ENCODE measurements around the gene HIVEP3.

Gene HIVEP3

DNA sequence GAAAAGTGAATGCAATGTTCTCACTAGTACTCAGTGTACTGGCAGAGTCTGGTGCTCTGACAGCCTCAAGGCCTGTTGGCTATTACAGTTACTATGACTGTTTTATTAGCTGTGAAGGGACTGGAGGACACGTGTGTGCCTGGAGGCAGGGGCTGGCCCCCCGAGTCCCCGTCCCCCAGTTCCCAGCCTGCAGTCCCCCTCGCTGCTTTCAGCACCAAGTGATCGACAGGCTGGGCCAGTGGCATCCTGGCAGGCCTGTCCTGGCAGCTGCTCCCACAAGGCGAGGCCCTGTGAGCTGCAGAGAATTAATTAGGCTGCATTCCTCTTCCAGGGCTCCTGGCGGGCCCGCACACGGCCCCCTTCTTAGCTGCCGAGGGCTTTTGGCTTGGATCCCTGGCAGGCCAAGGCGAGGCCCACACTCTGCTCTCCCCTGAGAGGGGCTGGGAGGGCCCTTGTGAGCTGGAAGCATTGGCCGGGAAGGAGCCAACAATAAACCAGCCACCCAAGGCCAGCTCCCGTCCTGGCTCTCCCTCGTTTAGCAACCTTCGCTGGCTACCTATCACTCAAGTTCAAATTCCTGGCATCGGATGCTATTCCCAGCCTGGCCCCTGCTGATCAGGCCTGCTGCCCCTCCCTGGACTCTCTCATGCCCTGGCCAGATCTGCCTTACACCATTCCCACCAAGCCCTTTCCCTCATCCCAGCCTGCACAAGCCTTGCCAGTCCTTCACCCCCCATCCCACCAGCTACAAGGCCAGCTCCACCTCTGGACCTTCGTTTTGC, 444.0 kb downstream of the HIVEP3 start:
- no peak for DNase-seq

DNA sequence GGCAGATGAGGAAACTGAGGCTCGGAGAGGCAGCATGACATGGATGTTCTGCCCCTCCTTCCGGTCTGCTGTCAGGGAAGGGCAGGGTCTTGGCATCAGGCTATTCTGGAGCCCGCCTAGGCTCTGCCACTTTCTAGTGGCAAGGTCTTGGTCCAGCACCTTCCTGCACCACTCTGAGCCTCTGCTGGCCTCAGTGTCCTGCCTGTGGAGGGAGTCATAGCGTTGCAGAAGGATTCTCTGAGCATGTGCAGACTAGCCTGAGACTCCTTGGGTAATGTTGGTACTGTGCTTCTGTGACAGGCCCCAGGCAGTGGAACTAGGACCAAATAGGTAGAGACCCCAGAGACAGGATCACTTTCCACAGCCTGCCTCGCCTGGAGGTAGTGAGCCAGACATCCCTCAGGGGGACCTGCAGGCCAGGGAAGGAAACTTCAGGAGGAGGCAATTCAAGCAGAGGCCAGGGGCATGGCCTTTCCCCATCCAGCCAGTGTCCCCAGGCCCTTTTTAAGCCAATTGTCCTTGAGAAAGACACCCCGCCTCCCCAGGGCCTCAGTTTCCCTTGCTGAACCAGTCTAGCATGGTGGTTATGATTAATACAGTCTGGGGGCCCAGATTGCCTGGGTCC, 444.9 kb downstream of the HIVEP3 start:
- DNase-seq = no peak

DNA sequence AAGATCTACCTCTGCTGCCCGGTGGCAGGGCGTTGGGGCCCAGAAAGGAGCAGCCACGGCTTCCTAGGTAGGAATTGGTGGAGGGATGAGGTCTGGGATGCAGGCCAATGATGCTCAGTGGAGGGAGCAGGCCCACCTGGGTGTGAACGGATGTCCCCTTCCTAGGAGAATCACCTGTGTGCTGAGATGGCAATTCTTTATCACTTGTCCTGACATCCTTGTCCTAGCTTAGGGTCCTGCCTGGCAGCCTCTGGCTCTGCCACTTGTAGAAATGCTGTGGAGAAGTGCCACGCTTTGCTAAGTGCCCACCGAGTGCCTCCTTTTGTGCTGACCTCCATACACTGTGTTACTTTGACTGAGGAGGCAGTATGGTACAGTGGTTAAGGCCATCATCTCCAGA, 447.1 kb downstream of the HIVEP3 start:
- DNase-seq = no peak

DNA sequence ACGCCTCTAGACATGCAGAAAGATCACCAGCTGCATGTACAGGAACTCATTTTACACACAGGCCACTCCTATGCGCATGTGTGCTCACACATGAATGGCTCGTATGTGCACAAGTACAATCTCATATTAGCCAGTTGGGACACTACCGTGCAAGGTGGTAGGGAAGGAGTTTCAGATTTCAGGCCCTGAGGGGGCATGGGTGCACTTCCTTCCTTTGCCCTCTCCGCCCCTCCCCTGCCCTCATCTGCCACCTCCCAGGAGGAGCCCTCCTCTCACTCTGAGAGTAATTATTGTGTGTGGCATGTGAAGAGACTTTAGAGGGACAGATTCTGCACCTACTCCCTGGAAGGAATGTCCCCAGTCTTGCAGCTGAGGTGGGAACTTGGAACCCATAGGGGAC, 449.0 kb downstream of the HIVEP3 start:
- DNase-seq = no peak

DNA sequence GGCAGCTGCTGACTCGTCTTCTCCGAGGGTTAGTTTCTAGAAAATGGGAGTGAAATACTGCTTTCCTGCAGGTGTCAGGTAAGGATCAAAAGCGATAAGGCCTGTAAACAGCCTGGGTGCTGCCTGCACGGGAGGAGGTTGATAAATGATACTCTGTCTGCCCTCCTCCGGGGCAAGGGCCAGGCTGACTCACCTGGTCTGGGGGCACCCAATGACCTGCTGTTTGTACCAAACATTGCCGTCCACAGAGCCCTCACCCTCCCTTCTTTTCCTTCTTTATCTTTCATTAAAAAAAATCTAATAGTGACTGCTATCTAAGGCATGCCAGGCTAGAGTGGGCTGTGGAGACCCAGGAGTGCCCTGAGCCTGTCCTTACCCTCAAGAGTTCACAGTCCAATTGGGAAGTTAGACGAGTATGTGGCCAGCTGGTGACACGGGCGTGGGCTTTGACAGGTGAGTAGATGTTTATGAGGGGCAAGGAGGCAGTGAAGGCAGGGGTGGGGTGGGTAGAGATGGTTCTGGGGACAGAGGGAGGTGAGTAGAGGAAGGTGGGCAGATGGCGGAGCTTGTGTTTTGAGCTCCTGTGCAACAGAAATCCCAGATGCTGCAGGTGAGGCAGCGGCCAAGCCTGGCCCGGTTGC, 450.5 kb downstream of the HIVEP3 start:
- DNase-seq = peak; percentile 58

DNA sequence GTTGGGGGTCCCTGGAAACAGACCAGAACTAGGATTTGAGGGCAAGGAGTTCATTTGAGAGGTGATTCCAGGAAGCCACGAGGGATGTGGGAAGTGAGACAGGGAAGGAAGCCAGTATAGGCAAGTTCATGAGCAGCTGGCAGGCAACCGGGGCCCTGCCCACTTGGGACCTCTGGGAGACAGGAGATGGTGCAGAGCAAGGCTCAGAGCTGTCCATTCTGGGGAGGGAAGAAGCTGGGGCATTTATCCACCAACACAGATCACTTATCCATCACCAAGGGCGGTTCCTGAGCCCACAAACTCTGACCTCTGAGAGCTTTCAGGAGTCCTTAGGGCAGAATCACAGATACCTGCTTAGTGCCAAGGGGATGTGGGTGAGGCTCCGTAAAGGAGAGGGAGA, 451.0 kb downstream of the HIVEP3 start:
- peak; percentile 37 for DNase-seq

DNA sequence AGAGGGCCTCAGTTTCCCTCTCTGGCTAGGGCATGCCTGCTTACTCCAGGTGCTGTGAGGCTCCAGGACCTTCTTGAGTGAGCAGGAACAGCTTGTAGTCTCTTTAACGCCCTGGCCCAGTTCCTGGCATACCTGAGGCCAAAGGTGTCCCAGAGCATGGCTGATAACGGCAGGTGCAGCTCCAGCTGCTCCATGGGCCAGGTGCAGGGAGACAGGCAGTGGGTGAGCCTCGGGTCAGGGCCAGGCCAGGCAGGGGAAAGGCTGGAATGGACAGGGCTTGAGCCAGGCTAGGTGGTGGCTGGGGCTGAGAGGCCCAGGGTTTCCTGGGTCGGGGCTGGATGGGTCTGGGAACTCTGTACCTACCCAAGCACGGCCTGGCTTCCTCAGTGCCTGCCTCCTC, 452.6 kb downstream of the HIVEP3 start:
- peak; percentile 86 for DNase-seq

DNA sequence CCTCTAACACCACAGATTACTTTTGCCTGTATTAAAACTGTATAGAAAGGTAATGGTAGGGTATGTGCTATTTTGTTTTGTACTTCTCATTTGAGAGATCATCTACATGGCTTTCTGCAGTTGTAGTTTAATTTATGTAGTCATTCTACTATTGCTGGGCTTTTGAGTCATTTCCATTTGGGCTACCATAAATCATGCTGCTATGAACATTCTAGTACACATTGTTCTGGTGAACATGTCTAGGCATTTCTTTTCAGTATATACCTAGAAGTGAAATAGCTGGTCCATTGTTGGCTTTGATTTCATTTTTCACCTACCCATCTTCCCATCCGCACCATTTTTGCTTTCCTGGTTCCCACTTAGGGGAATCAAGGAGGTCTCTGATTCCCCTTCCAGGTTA, 453.0 kb downstream of the HIVEP3 start:
- no peak for DNase-seq

DNA sequence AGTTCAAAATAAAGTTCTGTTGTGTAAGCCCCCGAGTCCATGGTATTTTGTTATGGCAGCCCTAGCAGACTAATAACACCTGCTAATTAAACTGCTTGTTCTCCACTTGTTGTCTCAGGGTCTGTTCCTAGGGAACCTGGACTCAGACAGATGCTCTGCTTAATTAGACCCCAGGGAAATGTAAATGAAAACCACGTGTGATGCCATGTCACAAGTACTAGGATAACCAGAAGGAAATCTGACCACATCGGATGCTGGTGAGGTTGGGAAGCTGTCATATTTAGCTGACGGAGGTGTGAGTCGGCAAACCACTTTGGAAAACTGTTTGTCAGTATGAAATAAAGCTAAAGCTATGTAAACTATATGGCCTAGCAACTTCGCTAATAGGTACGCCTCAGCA, 453.8 kb downstream of the HIVEP3 start:
- no peak for DNase-seq

DNA sequence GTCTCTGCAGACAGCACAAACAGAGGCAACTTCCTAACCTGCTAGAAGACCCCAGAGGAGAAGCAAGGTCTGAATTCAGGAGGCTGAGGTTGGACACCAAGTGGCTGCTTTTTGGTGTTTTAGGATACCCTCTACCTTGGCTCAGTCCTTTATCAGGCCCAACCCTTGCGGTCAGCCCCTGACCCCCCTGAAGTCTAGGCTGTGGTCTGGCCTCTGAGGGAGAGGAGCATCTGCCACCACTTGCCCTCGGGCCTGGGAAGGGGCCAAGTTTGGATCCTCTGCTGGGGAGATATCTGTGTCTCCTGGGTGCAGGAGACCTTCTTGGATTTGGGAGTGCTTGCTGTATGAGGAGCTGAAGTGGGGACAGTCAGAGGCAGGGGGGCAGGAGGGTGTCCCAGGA, 455.2 kb downstream of the HIVEP3 start:
- no peak for DNase-seq

DNA sequence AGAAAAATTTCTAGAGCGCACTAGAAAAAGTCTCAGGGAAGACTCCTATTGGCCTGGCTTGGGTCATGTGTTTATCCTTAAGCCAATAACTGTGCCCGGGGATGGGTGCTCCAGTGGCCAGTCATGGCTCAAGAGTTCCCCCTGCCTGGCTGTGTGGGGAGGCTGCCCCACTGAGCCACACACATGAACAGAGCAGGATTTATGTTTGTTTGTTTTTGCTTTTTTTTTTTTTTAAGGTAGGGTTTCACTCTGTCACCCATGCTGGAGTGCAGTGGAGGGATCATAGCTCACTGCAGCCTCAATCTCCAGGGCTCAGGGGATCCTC, 456.1 kb downstream of the HIVEP3 start:
- peak; percentile 71 for DNase-seq

DNA sequence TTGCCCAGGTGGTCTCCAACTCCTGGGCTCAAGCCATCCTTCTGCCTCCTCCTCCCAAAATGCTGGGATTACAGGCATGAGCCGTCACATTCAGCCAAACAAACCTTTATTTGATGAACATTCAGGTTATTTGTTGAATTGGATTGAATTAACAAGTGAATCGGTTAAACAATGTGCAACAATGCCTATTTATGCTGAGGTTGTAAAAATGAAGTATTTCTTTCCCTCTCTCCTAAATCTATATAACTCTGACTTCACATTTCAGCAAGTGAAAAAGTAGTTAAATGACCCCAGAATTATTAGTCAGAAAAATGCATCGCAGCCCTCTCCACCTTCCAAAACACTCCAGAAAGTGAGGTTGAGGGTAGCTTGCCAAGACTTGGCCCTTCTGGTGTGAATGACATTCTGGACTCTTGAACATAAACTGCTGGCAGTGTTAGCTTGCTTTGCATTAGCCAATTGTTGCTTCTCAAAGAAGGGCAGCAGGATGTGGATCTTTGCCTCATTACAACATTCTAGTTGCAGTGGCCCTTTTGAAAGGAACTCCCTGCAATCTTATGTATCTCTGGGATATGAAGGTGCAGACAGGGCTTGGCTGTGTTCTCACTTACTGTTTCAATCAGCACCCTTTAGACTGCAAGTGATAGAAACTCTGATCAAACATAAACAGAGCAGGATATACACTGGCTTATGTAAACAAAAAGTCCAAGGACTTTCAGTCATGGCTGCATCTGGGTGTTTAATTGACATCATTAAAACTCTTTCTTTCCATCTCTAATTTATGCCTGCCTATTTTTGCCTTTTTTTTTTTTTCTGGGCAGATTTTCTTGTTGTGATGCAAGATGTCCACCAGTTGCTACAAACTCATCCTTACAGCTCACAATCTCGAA, 456.7 kb downstream of the HIVEP3 start:
- peak; percentile 57 for DNase-seq

DNA sequence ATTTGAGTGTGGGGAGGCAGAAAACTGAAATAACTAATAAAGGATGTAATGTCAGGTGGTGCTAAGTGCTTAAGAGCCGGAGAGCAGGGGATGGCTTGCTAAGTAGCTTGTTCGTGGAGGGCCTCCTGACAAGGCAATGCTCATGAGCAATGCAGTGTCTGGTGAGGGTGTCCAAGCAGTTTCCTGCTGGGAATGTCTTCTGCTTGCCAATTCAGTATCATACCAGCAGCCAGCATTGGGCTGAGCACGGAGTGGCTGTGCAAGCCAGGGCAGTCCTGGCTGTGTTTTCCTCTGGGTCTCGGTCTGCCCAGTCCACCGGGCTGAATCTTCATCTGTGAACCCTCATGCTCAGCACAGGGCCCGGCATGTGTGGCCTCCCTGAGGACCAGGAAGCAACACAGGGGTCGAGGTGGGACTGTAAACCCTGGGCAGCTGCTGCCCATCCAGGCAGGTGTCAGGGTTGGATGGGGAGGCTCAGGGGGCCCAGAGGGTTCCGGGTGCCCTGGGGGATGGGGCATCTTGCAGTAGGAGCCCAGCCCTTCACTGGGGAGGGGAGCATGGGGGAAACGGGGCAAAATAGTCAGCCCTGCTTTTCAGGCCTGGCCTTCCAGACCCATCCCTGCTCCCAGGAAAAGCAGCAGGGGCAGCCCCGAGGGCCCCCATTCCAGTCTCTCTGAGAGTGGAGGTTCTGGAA, 461.7 kb downstream of the HIVEP3 start:
- no peak for DNase-seq

Measured in DMS53 (cell line).